KBM-7 (cell line): ENCODE data around the gene RXRA.

Experiments used
- DNase-seq: peaks from one replicate; pipeline ENCODE4 v3.0.0-alpha.2; 2015
- in situ Hi-C: fragments of 300-500 bp; cut with MboI; formaldehyde crosslinking; loops from 2 replicates; pipeline ENCODE4 v1.14.3; 2020; ENCODE audit warnings: low sequenced_read_pairs, low pct_unique_long_range_greater_than_20kb, mixed read lengths

Gene RXRA

GRCh38 chr9:134332841-134333233 lies 6.6 kb downstream of the RXRA start:
- DNase-seq: no peak
- in situ Hi-C loops: no loop called here

- in situ Hi-C loops: no loop called here
- DNase-seq: no peak
Observed at GRCh38 chr9:134333234-134333873, 7.1 kb downstream of the RXRA start.

DNA sequence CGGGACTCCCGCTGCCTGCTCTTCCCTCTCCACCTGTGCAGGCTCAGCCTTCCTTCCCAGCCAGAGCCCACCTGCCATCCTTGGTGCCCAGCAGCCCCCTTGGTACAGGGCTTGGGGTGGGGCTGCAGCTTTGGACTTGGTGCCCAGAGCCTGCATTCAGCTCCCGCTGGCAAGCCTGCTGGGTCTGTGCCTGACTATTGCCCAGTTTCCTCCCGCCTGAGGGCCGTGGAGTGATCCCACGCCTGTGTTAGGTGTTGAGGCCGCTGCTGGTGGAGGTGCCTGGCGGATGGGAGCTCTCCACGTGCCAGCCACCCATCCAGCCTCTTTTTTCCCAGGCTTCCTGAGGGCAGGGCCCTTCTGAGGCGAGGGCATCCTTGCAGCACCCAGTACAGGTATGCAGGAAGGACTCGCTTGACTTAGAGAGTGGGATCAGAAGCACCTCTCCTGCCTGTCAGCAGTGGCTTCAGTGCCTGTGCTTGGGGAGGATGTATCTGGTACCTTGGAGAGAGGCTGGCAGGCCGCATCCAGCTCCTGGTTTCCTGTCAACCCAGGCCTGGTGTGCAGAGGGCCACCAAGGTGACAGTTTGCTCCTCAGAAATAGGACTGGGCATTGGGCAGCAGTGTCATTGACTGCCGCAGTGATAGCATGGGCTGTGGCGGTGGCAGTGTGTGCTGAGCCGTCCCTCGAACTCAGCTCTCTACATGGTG lies 7.8 kb downstream of the RXRA start:
- DNase-seq: no peak
- in situ Hi-C loops: no loop called here

- in situ Hi-C loops: no loop called here
- DNase-seq: no peak
Observed at GRCh38 chr9:134335061-134335460, 8.8 kb downstream of the RXRA start.

GRCh38 chr9:134335486-134336220 lies 9.4 kb downstream of the RXRA start:
- in situ Hi-C loops: no loop called here
- DNase-seq: no peak

DNA sequence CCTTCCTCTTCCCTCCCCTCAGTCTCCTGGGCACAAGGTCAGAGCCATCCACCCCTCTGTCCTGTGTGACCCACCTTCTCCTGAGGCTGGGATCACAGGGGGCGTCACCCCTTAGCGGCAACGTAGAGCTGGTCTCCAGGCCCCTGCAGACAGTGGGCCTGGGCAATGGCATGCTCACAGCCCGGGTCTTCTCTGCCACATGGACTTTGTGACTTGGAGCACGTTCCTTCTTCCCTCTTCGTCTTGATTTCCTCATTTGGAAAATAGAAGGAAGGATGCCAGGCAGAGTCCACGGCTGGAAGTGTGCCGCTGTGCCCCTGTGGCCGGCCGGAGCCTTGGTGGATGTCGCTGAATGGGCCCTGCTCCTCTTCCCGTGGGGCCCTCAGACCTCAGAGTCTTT lies 10.0 kb downstream of the RXRA start:
- in situ Hi-C loops: no loop called here
- no peak for DNase-seq

DNA sequence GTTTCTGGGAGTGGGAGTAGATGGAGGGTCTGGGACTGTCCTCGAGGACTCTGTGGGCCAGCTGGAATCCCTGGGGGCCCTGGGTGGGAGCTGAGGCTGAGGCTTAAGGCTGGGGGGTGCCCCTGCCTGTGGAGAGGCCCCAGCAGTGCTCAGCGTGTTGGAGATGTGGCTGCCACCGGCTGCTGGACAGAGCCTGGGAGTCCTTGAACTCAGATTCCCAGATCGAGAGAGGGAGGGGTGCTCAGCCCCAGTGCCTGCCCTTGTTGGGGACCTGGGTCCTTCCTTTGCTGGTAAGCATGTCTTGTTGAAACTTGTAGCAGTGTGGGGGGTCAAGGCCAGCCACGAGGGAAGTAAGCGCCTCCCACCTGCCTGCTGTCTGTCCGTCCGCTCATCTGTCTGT lies 10.7 kb downstream of the RXRA start:
- in situ Hi-C loops: no loop called here

DNA sequence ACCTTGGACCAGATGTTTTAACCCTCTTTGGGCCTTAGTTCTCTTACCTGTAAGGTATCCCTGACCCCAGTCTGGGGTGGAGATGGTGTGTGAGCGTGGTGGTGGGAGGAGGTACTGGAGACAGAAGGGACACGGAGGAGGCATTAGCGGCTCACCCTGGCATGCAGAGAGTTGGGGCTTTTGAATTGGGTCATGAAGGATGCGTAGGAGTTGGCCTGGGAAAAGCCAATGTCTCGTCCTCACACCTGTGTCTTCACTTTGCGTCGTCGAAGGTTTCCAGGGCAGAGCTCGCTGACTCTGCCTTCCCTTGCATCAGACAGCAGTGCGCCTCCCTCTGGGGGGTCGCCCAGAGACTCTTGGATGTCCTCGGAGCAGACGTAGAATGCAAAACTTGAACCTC lies 11.2 kb downstream of the RXRA start:
- in situ Hi-C loops: no loop called here
- no peak for DNase-seq

More for the DNA sequence above, 10.7 kb downstream of the RXRA start:
- no peak for DNase-seq

DNA sequence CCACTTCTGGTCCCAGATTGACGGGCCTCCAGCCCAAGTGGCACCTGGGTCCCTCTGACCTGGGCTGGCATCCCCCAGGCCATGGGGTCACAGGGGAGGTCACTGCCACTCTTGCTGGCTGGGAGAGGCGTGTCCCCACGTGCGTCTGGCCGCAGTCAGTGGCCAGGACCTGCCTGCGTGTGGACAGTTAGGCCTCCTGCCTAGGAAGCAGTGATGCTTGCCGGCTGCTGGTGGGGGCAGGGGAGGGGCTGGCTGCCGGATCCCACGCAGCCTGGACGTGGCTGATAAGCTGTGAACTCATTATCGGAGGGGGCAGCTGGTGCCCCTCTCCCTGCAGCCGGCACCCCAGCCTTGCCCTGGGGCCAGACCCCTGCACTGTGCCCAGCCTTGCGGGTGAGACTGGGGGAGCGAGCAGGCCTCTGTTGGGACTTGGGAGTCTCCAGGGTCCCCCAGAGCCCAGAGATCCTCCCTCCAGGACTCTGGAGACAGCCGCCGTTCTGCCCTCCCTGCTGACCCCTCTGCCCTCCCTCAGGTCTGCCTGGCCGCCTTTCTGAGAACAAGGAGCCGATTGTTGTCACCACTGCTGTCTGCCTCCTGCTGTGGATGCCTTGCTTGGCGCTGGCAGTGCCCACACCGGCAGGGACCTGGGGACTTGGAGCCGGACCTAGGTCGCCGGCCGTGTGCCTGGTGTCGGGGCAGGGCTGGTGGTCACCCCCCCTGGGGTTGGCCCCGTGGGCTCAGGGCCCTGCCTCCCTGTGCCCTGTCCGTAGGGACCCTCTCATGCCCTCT lies 12.3 kb downstream of the RXRA start:
- in situ Hi-C loops: no loop called here

GRCh38 chr9:134339183-134339806 lies 13.0 kb downstream of the RXRA start:
- peak; percentile 21 for DNase-seq
- in situ Hi-C loops: no loop called here

More for the DNA sequence above, 12.3 kb downstream of the RXRA start:
- no peak for DNase-seq

DNA sequence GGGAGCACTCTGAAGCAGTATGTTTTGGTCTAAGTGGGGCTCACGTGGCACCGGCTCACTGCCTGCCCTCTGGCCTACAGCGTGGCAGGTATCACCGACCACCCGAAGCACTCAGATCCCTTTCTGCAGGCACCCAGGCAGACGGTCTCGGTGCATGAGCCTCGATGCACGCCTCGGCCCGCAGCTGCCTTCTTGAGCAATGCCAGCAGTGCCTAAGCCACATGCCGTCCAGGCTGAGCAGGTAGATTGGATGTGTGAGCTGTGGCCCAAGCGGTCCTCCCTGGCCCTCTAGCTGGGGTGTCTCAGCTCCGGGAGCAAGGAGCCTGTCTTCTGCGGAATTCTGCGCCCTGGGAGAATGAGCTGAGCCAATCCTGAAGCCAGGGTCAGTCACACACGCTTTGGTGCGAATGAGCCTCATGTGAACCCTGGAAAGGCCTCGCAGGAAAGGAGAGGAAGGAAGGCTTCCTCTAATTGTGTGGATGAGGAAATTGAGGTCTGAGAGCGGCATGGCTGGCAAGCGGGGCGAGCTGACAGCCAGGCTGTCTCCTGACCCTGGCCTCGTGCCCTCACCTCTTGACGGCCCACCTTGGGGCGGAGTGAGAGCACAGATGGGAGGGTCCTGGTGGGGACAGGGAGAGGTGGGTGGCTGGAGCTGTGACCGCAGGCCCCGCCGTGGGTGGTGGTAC lies 14.4 kb downstream of the RXRA start:
- in situ Hi-C loops: no loop called here
- DNase-seq: peak; percentile 54

GRCh38 chr9:134341306-134341705 lies 15.1 kb downstream of the RXRA start:
- peak; percentile 51 for DNase-seq

DNA sequence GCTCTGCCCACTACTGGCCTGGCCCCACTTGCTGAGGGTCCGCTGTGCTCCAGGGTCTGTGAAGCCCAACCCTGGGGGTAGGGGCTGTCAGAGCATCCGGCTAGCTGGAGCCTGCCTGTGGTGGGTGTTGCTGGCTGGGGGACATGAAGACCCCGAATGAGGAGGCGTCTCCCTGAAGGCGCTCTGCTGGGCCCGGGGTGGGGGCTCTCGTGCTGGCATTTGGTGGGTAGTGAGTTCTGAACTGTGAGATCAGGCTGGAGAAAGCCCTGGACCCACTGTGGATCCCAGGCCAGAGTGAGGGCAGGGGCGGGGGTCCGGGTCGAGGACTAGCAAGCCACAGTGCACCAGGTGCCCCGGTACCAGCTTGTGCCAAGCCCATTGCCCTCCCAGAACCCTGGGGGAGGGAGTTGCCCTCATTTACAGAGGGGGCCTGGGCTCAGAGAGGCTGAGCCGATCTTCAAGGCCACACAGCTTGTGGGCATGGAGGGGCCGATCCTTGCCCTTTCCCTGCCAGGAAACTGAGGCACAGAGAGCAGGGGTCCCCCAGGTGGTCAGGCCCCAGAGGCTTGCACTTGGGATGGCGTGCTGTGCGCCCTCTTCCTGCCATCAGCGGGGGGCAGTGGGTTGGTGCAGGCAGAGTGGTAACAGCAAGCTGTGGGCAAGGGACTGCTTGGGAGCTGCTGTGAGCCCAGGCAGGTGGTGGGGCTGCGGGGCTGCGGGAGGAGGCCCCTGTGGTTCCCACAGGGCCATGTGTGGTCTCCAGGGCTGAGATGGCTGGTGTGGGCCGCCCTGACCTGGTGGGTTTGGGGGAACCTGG lies 15.9 kb downstream of the RXRA start:
- in situ Hi-C loops: no loop called here

More at GRCh38 chr9:134341306-134341705, 15.1 kb downstream of the RXRA start:
- in situ Hi-C loops: no loop called here

GRCh38 chr9:134342746-134343115 lies 16.5 kb downstream of the RXRA start:
- DNase-seq: no peak
- in situ Hi-C loops: no loop called here

More for the DNA sequence above, 15.9 kb downstream of the RXRA start:
- DNase-seq: no peak

DNA sequence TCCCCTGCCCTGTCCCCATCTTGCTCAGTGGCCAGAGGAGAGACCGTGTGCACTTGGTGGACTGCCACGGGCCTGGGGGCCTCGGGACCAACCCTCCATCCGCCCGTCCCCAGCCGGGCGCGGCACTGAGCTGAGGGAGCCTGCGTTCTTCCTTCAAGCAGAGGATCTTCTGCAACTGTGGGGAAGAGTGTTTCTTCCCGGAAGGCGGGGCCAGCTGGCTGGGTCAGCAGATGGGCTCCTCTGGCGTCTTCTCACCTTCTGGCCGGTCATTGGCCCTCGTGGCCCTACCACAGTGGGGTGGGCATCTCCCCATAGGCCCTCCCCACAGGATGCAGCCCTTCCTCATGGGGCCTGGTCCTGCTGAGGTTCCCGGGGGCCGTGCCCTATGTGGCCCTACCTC lies 17.4 kb downstream of the RXRA start:
- in situ Hi-C loops: no loop called here
- DNase-seq: no peak

DNA sequence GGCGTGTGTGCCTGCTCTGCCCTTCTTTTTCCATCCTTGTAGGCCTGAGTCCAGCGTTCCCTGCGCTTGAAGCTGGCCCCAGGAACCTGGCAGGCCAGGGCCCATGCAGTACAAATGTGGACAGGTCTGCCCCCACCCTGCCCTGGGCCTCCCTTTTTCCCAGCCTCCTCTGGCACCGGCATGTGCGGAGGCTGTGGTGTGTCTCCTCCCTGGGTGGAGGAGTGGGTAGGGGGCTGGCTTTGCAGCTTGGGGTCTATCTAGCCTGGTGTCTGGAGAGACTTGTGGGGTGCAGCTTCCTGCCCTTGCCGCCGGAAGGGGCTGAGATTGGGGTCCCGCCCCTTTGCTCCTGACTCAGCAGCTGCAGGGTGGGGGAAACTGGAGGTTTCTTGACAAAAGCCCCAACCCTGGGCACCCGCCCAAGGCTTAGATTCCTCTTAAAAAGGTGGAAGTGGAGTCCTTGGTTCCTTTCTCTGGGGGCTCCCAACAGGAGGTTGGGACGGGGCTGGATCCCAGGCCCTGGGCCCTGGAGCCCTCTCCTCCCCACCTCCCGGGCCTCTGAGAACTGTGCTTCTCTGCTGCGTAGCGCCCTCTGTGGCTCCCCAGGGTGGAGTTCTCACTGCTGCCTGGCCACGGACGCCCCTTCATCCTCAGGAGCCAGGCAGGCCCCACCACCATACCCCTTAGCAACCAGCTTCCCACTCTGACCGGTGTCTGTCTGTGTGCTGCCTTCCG lies 18.0 kb downstream of the RXRA start:
- in situ Hi-C loops: no loop called here
- no peak for DNase-seq

- in situ Hi-C loops: no loop called here
- no peak for DNase-seq
Observed at GRCh38 chr9:134344800-134345310, 18.6 kb downstream of the RXRA start.
